GM21381 (cell line): Measurements from ENCODE around the gene ELFN1.

Experiments used
- ATAC-seq: cut with Tn5 transposase; IDR thresholded peaks from one replicate; pipeline ENCODE4 v1.9.1; 2021; ENCODE audit warnings: mild to moderate bottlenecking, moderate library complexity; ENCODE audit not compliant: unreplicated experiment

The ELFN1 gene

DNA sequence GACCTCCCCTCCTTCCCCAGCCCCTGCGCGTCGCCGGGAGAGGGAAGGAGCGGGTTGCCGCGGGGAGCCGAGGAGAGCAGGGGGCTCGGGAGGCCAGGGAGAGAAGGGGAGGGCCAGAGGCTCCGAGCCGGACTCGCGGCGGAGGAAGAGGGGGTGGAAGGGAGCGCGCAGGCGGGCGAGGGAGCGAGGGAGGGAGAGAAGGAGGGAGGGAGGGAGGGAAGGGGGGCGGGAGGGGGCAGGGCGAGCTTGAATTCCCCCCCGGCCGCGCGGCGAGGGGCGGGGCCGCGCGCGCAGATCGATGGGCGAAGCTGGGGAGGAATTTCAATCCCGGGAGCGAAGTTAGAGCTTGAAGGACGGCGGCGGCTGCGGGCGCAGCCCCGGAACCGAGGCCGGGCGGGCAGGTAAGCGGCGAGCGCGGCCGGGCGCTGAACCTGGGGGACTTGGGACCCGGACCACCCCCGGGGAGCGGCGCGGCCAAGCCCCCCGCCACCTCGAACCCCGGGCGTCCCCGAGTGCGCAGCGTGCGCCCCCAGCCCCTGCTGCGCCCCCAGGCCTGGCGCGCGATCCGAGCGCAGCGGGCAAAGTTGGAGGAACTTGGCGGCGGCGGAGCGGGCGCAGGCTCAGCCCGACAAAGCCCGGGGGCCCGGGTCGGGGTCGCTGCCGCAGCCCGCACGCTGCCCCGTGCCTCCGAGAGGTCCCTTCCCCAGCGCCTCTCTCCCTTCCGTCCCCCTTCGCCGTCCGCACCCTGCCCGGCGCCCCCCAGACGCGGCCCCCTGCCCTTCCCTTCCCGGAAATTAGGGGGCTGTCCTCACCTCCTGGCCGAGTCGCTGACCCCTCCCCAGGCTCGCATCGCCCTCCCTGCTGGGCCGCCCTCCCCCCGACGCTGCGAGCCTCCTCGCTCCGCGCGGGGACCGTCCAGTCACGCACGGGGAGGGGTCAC is at the start of gene ELFN1:
TSS of gene ELFN1 (plus strand) at position 324 of the 940 bp plus-strand sequence. CDS start 74,320 bp downstream, outside the sequence.
- no peak for ATAC-seq

- no peak for ATAC-seq
Observed at GRCh38 chr7:1620835-1621234, 49.2 kb upstream of the ELFN1 start.

GRCh38 chr7:1621718-1622117 is 48.4 kb upstream of the ELFN1 start:
- no peak for ATAC-seq

- no peak for ATAC-seq
Observed at GRCh38 chr7:1622441-1622840, 47.6 kb upstream of the ELFN1 start.

- no peak for ATAC-seq
Observed at GRCh38 chr7:1623810-1624209, 46.3 kb upstream of the ELFN1 start.

DNA sequence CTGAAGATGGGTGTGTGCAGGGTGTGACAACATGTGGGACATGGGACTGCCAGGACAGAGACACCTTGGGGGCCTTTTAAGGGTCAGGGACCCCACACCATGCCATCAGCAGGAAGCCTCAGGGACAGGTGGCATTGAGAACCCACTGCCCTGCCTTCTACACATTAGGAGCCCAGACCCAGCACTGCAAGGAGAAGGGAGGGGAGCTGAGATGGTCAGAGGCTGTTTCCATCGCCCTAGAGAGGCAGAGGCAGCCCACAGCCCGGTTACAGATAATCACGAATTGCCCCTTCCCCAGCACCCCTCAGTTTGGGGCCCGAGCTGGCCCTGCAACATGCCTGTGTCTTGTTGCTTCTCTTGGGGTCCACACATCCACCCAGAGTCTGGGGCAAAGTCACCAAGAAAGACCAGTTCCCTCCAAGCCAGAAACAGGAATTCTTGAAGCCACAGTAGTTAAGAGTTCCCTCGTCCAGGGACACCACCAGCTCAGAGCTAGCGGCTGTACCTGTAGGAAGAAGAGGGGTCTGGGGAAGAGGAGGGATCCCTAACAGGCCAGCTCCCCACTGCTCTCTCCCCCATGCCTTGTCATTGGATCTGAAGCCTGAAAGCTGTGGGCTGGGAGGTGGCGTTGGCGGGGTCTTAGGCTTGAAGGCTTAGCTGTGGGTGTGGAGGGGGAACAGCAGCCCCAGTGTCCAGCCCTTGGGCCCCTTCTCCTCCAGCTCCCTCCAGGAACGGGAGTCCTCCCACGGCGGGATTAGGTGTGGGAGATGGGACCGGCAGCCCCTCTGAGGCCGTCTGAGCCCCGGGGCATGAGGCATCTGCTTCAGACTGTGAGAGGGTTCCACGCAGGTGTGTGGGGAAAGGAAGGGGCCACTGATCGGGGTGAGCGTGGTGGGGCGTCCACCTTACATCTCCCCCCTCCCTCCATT is 44.8 kb upstream of the ELFN1 start:
- no peak for ATAC-seq

DNA sequence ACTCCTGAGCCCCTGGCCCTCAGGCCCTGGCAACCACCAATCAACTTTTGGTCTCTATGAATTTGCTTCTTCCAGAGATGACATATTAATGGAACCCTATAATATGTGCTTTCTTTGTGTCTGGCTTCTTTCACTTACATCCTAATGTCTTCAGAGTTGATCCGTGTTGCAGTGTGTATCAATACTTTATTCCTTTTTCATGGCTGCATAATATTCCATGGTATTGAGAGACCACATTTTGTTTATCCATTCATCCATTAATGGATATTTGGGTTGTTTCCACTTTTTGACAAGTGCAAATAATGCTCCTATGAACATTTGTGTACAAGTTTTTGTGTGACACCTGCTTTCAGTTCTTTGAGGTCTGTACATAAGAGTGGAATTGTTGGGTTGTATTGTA is 43.3 kb upstream of the ELFN1 start:
- ATAC-seq: no peak

GRCh38 chr7:1630700-1631336 is 39.3 kb upstream of the ELFN1 start:
- ATAC-seq: no peak

DNA sequence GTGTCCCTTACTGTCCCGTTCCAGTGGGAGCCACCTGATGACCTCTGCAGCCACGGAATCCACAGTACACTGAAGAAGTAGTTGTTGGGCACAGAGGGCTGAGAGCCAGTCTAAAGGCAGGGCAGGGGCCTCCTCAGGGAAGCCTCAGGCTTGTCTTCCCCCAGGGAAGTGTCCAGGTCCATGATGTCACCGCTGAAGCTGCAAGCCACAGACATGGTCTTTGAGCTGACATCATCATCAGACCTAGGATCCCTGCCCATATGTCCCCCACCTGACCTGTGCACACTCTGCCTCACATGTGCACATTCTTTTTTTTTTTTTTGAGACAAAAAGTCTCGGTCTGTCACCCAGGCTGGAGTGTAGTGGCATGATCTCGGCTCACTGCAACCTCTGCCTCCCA is 38.4 kb upstream of the ELFN1 start:
- no peak for ATAC-seq

GRCh38 chr7:1632506-1632905 is 37.6 kb upstream of the ELFN1 start:
- no peak for ATAC-seq

- no peak for ATAC-seq
Observed at GRCh38 chr7:1632916-1633785, 36.9 kb upstream of the ELFN1 start.

DNA sequence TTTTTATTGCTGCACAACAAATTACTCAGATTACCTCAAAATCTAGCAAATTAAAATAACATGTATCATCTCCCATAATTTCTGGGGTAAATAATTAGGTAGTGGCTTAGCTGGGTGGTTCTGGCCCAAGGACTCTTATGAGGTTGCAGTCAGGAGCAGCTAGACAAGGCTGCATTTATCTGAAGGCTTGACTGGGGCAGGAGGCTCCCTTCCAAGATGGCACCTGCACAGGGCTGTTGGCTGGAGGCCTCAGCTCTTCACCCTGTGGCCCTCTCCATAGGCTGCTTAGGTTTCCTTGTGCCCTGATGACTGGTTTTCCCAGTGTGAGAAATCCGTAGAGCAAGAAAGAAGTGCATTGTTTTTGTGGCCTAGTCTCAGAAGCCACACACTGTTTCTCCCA is 34.7 kb upstream of the ELFN1 start:
- no peak for ATAC-seq

DNA sequence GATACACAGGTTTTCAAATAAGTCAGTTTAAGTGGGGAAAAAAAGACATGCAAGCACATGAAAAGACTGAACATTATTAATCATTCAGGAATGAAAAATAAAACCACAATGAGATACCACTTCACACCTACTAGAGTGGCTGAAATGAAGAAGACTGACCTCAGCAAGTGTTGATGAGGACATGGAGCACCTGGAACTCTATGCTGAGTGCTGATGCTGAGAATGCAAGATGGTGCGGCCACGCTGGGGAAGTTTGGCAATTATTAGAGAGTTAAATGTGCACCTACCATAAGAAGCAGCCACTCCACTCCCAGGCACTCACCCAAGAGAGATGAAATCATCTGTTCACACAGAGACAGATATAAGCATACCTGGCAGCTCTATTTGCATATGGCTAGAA is 32.9 kb upstream of the ELFN1 start:
- ATAC-seq: no peak

DNA sequence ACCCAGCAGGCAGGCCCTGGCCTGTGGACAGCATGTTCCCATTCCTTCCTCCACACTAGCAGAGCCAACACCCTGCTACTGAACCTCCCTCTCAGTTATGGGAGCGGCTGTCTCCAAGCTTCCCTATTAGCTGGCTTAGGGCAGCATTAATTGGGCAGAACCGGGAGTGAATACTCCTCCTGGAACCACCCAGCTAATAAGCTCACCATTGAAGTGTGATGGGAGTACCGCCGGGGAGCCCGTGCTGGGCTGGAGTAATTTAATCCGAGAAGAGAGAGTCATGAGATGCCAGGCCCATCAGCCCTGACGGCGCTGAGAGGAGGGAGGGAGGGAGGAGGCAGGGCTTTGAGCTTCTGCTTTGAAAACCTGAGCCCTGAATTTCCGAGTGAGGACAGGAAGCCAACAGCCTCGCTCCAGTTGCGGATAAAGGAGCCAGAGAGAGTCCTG is 31.8 kb upstream of the ELFN1 start:
- ATAC-seq: no peak

- no peak for ATAC-seq
Observed at GRCh38 chr7:1639071-1639470, 31.0 kb upstream of the ELFN1 start.

GRCh38 chr7:1639532-1640175 is 30.4 kb upstream of the ELFN1 start:
- ATAC-seq: no peak

- no peak for ATAC-seq
Observed at GRCh38 chr7:1640376-1641172, 29.5 kb upstream of the ELFN1 start.

- ATAC-seq: no peak
Observed at GRCh38 chr7:1641173-1641572, 28.9 kb upstream of the ELFN1 start.
